PC-9 (cell line): Measurements from ENCODE around the gene SDC1.

ENCODE experiments used
- CTCF ChIP-seq: fragments of 200-600 bp; sonication (generic); conservative IDR thresholded peaks from 2 replicates; pipeline ENCODE4 v1.6.1; 2017; ENCODE audit warnings: mixed run types, antibody characterized with exemption, mild to moderate bottlenecking, moderate library complexity
- EZH2 ChIP-seq: fragments of 200-600 bp; sonication (generic); IDR thresholded peaks from 2 replicates; pipeline ENCODE4 v1.8.0; 2017; ENCODE audit warnings: antibody characterized with exemption, low read depth

DNA sequence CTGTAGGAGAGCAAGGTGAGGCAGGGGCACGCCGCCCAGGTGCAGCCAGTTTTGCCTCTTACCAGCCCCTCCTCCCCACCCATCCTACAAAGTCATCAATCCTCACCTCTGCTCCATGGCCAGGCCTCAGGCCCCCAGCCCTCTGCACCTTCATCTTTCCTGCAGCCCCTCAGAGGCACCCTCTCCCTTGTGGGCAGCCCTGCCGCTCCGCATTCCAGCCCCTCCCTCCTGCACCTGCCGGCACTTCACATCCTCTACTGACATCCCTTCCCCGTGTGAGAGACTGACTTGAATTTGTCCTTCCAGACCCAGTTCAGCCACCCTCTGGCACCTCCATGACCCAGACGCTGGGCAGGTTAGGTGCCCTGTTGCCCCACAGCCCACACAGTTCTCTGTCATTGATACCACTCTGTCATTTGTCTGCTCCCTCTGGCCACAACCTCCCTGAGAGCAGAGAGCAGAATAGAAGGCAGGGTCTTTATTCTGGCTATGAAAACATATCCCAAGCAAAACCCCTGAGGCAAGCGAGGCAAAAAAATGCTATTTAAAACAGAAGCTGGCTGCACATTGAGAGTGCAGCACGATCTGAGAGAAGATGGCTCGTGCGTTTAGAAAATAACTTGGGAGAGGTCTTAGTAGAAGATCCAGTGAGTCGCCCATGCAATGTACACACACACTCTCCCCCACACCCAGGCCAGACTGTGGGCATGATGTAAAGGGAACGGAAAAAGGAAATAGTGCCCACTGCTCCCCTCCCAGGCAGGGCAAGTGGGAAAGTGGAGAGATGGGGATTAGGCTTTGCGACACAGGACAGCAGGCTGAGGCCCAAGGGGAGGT lies 25.9 kb downstream of the SDC1 start:
- TF ChIP-seq CTCF (no peak), EZH2 (no peak)
